Measurements from ENCODE around the gene RNF14. TPM values are rescaled to one million over a fixed set of nuclear protein-coding genes. Genes with fewer than 3 reads are reported as not detected.

The RNF14 gene
- total RNA-seq, 2 donors from 2014 or later: 27.5 to 33.0 TPM

DNA sequence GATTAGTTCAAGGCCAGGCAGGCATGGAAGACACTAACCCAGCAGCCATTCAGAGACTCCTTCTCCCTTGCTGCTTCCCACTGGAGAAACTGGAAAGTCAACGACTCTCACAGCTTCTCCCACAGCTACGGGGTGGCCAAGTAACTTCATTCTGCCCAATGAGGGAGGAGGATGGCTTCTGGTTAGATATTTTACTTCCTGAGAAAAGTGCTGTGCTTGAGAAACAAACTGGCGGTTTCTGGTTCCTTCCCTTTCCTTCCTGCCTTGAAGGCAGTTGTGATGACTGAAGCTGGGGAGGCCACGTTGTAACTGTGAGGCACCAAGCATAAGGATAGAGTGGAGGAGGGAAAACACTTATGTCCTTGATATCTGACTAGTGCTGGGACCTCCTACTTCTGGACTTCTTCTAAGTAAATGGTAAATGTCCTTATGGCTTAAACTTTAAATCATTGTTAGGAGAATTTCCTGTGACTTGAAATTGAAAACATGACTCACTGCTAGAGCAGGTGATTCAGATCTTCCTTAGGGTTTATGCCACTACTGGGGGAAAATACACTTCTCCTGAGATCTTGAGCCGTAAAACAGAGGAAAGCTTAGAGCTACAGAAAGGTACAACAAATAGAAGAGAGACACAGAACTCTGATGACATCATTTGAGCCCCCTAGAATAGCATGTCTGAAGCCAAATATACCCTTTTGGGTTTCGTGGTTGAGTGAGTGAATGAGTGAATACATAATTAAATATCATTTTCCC is 47.1 kb downstream of the RNF14 start:
- Histone ChIP-seq H3K27me3 (ENCODE audit: control insufficient read depth, insufficient read depth, low read length, poor library complexity, severe bottlenecking) (no peaks in the 10 kb centered on the region), H3K36me3 (ENCODE audit: control insufficient read depth, insufficient read depth, low read length) (peaks cover 7% of the 10 kb centered on the region), H3K9me3 (ENCODE audit: control insufficient read depth, low read length) (peaks cover 7% of the 10 kb centered on the region), H3K4me1 (ENCODE audit: control insufficient read depth, insufficient read depth, low read length) (no peaks in the 10 kb centered on the region), H3K9ac (ENCODE audit: extremely low read depth, low read length, poor library complexity, severe bottlenecking) (no peak overlapping the region), H3K4me3 (ENCODE audit: low read length) (no peak overlapping the region), H3K27ac (ENCODE audit: low read depth, low read length) (no peak overlapping the region)
- DNase-seq: peak; percentile 26
- 89 to 100% methylated on average over 1 to 6 of the region's 6 CpGs for WGBS, 2 experiments (ENCODE audit: insufficient coverage in 1 of 2, insufficient read length in 1 of 2)
- peaks cover 5% of the 10 kb centered on the region for H3K27me3 Mint-ChIP-seq (ENCODE audit: insufficient read depth)
- TF ChIP-seq, protein P1, sequence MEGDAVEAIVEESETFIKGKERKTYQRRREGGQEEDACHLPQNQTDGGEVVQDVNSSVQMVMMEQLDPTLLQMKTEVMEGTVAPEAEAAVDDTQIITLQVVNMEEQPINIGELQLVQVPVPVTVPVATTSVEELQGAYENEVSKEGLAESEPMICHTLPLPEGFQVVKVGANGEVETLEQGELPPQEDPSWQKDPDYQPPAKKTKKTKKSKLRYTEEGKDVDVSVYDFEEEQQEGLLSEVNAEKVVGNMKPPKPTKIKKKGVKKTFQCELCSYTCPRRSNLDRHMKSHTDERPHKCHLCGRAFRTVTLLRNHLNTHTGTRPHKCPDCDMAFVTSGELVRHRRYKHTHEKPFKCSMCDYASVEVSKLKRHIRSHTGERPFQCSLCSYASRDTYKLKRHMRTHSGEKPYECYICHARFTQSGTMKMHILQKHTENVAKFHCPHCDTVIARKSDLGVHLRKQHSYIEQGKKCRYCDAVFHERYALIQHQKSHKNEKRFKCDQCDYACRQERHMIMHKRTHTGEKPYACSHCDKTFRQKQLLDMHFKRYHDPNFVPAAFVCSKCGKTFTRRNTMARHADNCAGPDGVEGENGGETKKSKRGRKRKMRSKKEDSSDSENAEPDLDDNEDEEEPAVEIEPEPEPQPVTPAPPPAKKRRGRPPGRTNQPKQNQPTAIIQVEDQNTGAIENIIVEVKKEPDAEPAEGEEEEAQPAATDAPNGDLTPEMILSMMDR (conservative IDR thresholded peaks at IDR 0.05): no peak
- H3K27ac Mint-ChIP-seq: no peak overlapping the region
- peaks cover 5% of the 10 kb centered on the region for H3K9me3 Mint-ChIP-seq
- no peak overlapping the region for H3K4me3 Mint-ChIP-seq
- H3K4me1 Mint-ChIP-seq: peaks cover 1% of the 10 kb centered on the region
- H3K36me3 Mint-ChIP-seq (ENCODE audit: low read depth): peaks cover 4% of the 10 kb centered on the region

DNA sequence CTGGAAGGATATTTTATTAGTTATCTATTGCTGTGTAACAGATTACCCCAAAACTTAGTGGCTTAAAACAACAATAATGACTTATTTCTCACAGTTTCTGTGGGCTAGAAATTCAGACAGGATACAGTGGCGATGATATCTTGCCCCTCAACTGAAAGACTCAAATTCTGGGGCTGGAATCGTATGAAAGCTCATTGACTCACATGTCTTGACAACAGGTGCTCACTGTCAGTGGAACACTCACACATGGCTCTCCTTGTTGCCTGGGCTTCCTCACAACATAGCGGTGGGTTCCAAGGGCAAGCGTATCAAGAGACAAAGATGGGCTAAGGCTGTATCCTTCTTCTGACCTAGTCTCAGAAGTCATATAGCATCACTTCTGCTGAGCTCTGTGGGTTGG is 47.7 kb downstream of the RNF14 start:
- 95 to 96% methylated on average over 4 of the region's 4 CpGs for WGBS, 2 experiments (ENCODE audit: insufficient coverage in 1 of 2, insufficient read length in 1 of 2)
- H3K27me3 Mint-ChIP-seq (ENCODE audit: insufficient read depth): peaks cover 5% of the 10 kb centered on the region
- Histone ChIP-seq H3K27me3 (ENCODE audit: control insufficient read depth, insufficient read depth, low read length, poor library complexity, severe bottlenecking) (no peaks in the 10 kb centered on the region), H3K9me3 (ENCODE audit: control insufficient read depth, low read length) (peaks cover 7% of the 10 kb centered on the region), H3K4me1 (ENCODE audit: control insufficient read depth, insufficient read depth, low read length) (no peaks in the 10 kb centered on the region), H3K9ac (ENCODE audit: extremely low read depth, low read length, poor library complexity, severe bottlenecking) (no peak overlapping the region), H3K27ac (ENCODE audit: low read depth, low read length) (no peak overlapping the region), H3K36me3 (ENCODE audit: control insufficient read depth, insufficient read depth, low read length) (peaks cover 1% of the 10 kb centered on the region), H3K4me3 (ENCODE audit: low read length) (no peak overlapping the region)
- H3K9me3 Mint-ChIP-seq: peaks cover 5% of the 10 kb centered on the region
- H3K4me1 Mint-ChIP-seq: peaks cover 1% of the 10 kb centered on the region
- DNase-seq: no peak
- H3K36me3 Mint-ChIP-seq (ENCODE audit: low read depth): no peaks in the 10 kb centered on the region
- H3K27ac Mint-ChIP-seq: no peak overlapping the region
- TF ChIP-seq, protein P1 (conservative IDR thresholded peaks at IDR 0.05): no peak
- no peak overlapping the region for H3K4me3 Mint-ChIP-seq

DNA sequence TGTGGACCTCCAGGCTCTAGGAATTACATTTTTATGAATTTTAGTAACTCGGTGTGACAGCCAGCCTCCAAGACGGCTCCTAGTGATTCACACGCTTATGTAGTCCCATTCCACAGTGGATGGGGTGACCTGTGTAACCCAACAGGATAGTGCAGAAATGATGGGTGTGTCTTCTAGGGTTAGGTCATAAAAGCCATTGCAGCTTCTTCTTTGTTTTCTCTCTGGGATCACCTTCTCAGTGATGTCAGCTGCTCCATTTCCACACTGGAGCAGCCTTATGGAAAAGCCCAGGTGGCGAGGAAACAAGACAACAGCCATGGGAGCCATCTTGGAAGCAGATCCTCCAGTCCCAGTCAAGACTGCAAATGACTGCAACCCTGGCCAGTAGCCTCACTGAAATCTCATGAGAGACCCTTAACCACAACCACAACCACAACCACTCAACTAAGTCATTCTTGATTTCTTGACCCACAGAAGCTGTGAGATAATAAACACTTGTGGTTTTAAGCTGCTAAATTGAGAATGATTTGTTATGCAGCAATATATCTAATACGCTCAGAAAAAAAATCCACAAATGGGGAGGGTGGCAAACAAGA is 49.0 kb downstream of the RNF14 start:
- 83 to 98% methylated on average over 1 to 5 of the region's 5 CpGs for WGBS, 2 experiments (ENCODE audit: insufficient coverage in 1 of 2, insufficient read length in 1 of 2)
- peaks cover 7% of the 10 kb centered on the region for H3K9me3 ChIP-seq (ENCODE audit: control insufficient read depth, low read length)
- no peaks in the 10 kb centered on the region for H3K36me3 ChIP-seq (ENCODE audit: control insufficient read depth, insufficient read depth, low read length)
- TF ChIP-seq, protein P1 (conservative IDR thresholded peaks at IDR 0.05): no peak
- H3K27ac ChIP-seq (ENCODE audit: low read depth, low read length): no peak overlapping the region
- Mint-ChIP-seq H3K27ac (no peak overlapping the region), H3K36me3 (ENCODE audit: low read depth) (no peaks in the 10 kb centered on the region), H3K4me3 (no peak overlapping the region), H3K27me3 (ENCODE audit: insufficient read depth) (peaks cover 13% of the 10 kb centered on the region), H3K9me3 (peaks cover 5% of the 10 kb centered on the region), H3K4me1 (peaks cover 1% of the 10 kb centered on the region)
- H3K4me1 ChIP-seq (ENCODE audit: control insufficient read depth, insufficient read depth, low read length): no peaks in the 10 kb centered on the region
- DNase-seq: peak; percentile 27
- no peak overlapping the region for H3K9ac ChIP-seq (ENCODE audit: extremely low read depth, low read length, poor library complexity, severe bottlenecking)
- peaks cover 5% of the 10 kb centered on the region for H3K27me3 ChIP-seq (ENCODE audit: control insufficient read depth, insufficient read depth, low read length, poor library complexity, severe bottlenecking)
- H3K4me3 ChIP-seq (ENCODE audit: low read length): no peak overlapping the region
